Measurements from ENCODE around the gene HOXC4.
"Not testable (repeated sequence)": the region's sequence is repeated elsewhere in the genome, so short reads cannot be mapped to it uniquely, and the experiment has no call there.

The HOXC4 gene

DNA sequence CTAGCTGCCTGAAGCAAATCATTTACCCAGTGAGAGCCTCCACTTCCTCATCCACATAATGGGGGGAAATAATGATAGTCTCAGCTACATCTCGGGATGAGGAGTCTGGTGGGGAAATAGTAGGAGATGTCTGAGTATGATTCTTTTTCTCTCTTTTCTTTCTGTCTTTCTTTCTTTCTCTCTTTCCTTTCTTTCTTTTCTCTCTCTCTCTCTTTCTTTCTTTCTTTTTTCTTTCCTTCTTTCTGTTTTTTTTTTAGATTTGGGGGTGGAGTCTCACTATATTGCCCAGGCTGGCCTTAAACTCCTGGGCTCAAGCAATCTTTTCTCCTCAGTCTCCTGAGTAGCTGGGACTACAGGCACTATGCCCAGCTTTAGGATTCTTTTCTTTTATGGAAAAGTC is 12.8 kb downstream of the HOXC4 start:
- DNase-seq (ENCODE audit: low spot score) = no peak
- TF ChIP-seq, protein P1, sequence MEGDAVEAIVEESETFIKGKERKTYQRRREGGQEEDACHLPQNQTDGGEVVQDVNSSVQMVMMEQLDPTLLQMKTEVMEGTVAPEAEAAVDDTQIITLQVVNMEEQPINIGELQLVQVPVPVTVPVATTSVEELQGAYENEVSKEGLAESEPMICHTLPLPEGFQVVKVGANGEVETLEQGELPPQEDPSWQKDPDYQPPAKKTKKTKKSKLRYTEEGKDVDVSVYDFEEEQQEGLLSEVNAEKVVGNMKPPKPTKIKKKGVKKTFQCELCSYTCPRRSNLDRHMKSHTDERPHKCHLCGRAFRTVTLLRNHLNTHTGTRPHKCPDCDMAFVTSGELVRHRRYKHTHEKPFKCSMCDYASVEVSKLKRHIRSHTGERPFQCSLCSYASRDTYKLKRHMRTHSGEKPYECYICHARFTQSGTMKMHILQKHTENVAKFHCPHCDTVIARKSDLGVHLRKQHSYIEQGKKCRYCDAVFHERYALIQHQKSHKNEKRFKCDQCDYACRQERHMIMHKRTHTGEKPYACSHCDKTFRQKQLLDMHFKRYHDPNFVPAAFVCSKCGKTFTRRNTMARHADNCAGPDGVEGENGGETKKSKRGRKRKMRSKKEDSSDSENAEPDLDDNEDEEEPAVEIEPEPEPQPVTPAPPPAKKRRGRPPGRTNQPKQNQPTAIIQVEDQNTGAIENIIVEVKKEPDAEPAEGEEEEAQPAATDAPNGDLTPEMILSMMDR (IDR thresholded peaks at IDR 0.05; ENCODE audit: extremely low read depth, insufficient read depth, missing control alignments) = no peak
- in situ Hi-C loops (cut with MboI; ENCODE audit: low pct_unique_long_range_greater_than_20kb, low sequenced_read_pairs, unreplicated experiment) = no loop called here

DNA sequence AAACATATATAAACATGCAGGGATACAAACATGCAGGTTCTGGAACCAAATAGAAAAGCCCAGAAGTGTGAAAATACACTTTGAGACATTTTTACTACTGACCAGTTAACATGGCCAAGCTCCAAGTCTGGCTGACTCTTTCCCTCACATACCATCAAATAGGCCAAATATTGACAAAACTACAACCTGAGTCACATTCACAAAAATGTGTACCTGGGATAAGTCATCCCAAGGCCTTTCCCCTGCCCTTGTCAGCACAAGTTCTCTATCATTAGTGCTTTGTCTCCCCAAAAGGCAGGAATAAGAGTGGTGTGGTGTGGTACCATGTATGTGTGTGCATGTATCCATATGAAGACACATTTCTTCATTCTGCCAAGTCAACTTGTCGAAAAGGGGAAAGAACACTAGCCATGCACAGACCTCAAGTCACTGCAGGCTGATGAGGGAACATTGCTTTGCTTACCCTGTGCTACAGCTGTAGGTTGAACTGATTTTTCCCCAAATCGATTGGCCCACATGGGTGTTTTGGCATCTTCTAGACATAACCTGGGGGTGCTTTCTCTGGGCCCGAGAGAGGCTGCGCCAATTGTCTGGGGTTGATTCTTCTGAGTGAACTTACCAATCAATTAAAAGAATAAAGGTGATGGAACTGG is 14.9 kb downstream of the HOXC4 start:
- no peak for DNase-seq (ENCODE audit: low spot score)
- in situ Hi-C loops (cut with MboI; ENCODE audit: low pct_unique_long_range_greater_than_20kb, low sequenced_read_pairs, unreplicated experiment) = no loop called here
- TF ChIP-seq, protein P1 (IDR thresholded peaks at IDR 0.05; ENCODE audit: extremely low read depth, insufficient read depth, missing control alignments) = no peak

DNA sequence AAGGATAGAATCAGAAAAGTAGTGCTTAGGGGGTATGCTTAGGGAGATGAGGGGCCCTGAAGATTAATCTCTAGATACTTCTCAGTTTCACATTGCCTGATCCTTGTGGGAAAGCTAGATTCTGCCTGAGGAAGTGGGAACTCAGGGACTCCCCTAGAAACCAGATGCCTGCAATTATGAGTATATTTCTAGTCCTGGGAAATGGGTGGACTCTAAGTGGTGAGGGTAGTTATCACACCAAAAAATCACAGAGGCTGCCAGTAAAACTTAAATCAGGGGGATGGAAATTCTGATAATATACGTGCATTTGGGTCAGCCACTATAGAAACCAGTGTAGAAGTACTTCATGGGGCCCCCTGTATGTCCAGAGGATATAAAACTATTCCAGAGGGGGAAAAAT is 18.3 kb downstream of the HOXC4 start:
- in situ Hi-C loops (cut with MboI; ENCODE audit: low pct_unique_long_range_greater_than_20kb, low sequenced_read_pairs, unreplicated experiment) = no loop called here
- TF ChIP-seq, protein P1 (IDR thresholded peaks at IDR 0.05; ENCODE audit: extremely low read depth, insufficient read depth, missing control alignments) = no peak
- DNase-seq (ENCODE audit: low spot score) = no peak

DNA sequence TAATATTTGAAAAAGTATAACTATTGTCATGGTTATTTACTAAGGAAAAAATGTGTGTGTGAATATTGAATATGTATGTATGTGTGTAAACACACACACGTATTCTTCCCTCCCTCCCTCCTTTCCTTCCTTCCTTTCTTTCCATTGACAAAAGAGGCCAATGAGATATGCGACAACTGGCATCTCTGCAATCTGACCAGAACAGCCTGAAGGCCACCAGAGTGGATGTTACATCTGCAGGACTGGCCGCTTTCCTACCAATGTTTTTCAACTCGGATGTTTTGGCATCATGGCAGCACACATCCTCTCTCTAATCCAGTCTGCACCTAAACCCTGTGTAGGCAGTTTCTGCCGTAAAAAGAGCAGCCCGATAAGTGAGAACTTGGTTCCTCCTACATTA is 20.7 kb downstream of the HOXC4 start:
- TF ChIP-seq, protein P1 (IDR thresholded peaks at IDR 0.05; ENCODE audit: extremely low read depth, insufficient read depth, missing control alignments) = no peak
- in situ Hi-C loops (cut with MboI; ENCODE audit: low pct_unique_long_range_greater_than_20kb, low sequenced_read_pairs, unreplicated experiment) = no loop called here
- DNase-seq (ENCODE audit: low spot score) = no peak

DNA sequence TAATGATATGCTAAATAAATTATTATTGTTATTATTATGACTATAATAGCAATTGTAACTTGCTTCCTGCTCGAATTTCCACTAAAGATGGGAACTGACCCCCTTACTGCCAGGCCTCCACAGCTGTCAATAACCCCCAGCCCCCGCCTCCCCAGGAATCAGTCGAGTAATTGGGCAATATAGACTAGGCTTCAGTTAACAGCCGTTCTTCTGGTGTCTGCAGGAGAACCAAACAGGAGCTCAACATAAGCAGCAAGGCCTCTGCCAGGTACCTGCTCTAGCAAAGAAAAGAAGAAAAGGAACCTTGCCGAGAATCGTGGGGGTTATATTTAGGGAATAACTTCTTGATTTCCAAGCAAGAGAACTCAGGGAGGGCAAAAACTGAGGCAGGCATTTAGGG is 21.8 kb downstream of the HOXC4 start:
- DNase-seq (ENCODE audit: low spot score) = no peak
- in situ Hi-C loops (cut with MboI; ENCODE audit: low pct_unique_long_range_greater_than_20kb, low sequenced_read_pairs, unreplicated experiment) = no loop called here
- TF ChIP-seq, protein P1 (IDR thresholded peaks at IDR 0.05; ENCODE audit: extremely low read depth, insufficient read depth, missing control alignments) = no peak

DNA sequence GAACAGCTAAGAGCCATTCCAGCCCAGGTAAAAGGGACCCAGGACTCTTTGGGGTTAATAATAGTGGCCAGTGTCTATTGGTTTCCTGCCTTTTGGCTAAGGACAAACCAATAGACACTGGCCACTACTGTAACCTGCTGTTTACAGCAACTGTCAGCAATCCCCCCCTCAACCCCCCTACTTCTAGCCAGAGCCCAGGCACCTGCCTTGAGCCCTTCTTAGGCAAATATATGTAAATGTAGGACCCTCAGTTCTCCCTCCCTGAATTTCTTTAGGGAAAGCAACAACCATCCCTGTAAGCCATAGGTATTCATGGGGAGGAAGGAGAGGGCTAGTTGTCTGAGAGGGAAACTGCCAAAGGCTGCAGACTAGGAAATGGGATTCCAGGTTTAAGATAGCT is 22.3 kb downstream of the HOXC4 start:
- in situ Hi-C loops (cut with MboI; ENCODE audit: low pct_unique_long_range_greater_than_20kb, low sequenced_read_pairs, unreplicated experiment) = no loop called here
- TF ChIP-seq, protein P1 (IDR thresholded peaks at IDR 0.05; ENCODE audit: extremely low read depth, insufficient read depth, missing control alignments) = no peak
- DNase-seq (ENCODE audit: low spot score) = peak; percentile 5

DNA sequence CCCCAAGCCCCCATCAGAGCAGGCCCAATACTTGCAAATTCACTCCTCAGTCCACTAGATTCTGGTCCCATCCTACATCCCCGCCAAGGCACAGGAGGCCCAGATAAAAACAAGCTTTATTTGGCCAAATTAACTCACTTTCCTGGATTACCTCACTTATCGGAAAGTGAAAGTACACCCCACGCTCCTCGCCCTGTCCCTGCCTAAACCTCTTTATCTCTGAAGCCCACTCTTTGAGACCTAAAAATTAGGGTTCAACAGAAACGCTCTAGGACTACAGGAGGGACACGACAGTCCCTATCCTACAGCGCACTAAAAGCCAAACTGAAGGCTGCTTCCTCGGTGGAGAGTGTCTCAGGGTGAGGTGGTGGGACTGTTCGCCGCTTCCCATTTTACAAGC is 24.2 kb downstream of the HOXC4 start:
- peak; percentile 2 for DNase-seq (ENCODE audit: low spot score)
- in situ Hi-C loops (cut with MboI; ENCODE audit: low pct_unique_long_range_greater_than_20kb, low sequenced_read_pairs, unreplicated experiment) = not testable (repeated sequence)

DNA sequence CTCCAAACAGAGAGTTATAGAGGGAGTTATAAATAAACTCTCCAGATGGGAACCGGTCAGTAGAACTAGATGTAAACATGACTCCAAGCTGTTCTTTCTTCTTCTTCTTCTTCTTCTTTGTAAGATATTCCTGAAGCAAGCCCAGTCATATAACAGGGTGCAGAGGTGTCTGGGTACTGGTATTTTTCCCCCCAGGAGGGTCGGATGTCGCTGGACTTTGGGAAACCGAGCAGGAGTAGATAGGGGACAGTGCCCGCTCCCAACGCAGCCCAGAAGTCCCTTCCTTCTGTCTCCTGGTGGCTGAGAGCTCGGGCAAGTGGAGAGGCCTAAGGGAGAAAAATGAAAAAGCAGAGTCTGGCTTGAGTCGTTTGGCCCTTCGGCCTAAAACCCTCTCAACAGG is 25.5 kb downstream of the HOXC4 start:
- in situ Hi-C loops (cut with MboI; ENCODE audit: low pct_unique_long_range_greater_than_20kb, low sequenced_read_pairs, unreplicated experiment); DNase-seq (ENCODE audit: low spot score): not testable (repeated sequence)

DNA sequence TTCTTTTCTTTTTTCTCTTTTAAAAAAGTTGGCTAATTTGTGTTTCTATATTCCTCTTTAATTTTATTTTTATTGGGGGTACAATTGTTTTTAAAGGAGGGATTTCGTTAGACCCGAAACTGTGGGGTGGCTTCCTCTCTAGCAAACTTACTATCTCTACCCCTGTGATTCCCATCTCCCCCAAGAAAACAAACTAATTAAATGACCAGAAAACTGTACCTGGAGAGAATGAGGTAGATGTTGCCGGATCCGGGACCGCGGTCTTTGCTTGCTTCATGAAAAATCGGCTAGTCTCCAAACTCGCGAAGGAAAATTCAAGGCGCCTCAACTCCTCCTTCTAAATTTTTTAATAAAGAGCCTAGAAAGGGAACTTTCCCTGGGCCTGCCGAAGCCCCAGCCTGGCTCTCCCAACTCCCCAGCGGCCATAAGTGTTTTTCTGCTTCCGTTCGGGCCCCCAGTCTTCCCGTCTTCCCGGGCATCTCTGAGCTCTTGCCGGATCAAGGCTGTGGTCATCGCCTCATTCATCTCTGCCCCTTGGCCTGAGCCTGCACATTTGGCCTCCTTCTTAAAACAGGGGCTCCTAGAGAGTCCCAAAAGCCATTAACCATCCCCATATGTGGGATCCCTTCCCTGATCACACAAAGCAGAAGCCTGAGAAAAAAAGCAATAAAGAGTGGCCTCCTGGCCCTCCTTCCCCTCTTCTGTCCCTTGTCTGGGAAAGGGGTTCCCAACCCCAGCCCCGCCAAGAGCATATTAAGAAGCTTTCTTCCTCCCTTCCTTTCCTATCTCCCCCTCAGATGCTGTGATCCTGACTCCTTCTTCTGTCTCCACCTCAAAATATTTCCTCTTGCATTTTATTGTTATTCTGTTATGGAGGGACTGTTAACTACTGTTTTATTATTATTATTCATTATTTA is 26.6 kb downstream of the HOXC4 start:
- peak; percentile 6 for DNase-seq (ENCODE audit: low spot score)
- in situ Hi-C loops (cut with MboI; ENCODE audit: low pct_unique_long_range_greater_than_20kb, low sequenced_read_pairs, unreplicated experiment) = not testable (repeated sequence)

DNA sequence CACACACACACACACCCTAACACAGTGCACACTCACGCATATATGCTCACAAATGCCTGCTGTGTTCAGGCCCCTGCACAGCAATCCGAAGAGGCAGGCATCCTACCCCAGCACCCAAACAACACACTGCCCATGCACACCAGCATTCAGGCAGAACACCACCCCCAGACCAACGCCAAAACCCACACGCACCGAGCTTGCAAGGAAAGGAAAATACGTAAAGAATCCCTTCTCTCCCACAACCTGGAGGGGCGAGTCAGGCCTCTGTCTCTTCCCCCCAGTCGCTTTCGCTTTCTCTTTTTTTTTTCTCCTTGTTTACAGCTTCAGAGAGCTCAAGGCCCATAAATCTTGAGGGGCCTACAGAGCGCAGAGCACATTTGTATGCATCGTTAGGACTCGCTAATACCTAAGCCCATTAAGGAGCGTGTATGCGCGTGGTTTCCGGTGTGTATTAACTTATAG is 27.4 kb downstream of the HOXC4 start:
- peak; percentile 38 for DNase-seq (ENCODE audit: low spot score)
- in situ Hi-C loops (cut with MboI; ENCODE audit: low pct_unique_long_range_greater_than_20kb, low sequenced_read_pairs, unreplicated experiment) = not testable (repeated sequence)

Data from GM13977 (cell line).